ENCODE data around the gene CSRP1. TPM values are rescaled to one million over a fixed set of nuclear protein-coding genes. Genes with fewer than 3 reads are reported as not detected.
A peak's percentile ranks its signal among the peaks of the same experiment; 100 is the strongest.

The CSRP1 gene
- total RNA-seq, 1 donor from 2014 or later = 630 TPM

DNA sequence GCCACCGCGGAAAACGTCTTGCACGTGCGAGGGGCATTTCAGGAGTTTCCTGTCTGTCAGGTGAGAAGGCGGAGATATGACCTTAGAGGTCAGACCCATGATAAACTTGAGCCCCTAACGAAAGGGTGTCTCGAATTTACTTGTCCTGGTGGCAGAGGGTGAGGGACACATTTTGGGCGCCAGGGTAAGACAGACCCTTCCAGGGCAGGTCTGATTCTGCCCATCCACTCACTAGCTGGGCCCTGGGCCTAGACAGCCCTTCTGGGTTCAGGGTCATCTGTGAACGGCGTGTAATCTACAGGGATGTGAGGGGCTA is 395 bp upstream of the CSRP1 start:
- no peak for DNase-seq (ENCODE audit: low read depth)
- TF ChIP-seq, protein P1, sequence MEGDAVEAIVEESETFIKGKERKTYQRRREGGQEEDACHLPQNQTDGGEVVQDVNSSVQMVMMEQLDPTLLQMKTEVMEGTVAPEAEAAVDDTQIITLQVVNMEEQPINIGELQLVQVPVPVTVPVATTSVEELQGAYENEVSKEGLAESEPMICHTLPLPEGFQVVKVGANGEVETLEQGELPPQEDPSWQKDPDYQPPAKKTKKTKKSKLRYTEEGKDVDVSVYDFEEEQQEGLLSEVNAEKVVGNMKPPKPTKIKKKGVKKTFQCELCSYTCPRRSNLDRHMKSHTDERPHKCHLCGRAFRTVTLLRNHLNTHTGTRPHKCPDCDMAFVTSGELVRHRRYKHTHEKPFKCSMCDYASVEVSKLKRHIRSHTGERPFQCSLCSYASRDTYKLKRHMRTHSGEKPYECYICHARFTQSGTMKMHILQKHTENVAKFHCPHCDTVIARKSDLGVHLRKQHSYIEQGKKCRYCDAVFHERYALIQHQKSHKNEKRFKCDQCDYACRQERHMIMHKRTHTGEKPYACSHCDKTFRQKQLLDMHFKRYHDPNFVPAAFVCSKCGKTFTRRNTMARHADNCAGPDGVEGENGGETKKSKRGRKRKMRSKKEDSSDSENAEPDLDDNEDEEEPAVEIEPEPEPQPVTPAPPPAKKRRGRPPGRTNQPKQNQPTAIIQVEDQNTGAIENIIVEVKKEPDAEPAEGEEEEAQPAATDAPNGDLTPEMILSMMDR (conservative IDR thresholded peaks at IDR 0.05; ENCODE audit: low read depth, low read length) = no peak
- peak overlapping the region; percentile 83 for H3K4me3 ChIP-seq (ENCODE audit: low read depth, low read length)

DNA sequence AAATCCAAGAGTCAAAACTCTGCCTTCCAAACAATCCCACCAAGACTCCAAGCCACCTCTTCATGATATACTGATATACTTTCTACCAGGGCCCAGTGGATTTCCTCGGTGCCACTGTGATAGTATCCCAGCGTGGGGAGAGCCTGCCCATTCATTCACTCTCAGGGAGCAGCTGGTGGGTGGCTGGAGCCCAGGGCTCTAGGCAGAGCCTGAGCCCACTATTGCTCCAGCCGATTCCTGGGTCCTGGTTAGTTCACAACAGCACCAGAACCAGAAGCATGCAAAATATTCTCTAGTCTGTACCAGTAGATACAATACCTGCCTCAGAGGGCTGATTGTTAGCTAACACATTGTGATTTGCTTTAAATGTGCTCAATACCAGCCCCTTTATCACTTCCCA is 831 bp downstream of the CSRP1 start:
- H3K4me3 ChIP-seq (ENCODE audit: low read depth, low read length) = peak overlapping the region; percentile 83
- TF ChIP-seq, protein P1 (conservative IDR thresholded peaks at IDR 0.05; ENCODE audit: low read depth, low read length) = no peak
- no peak for DNase-seq (ENCODE audit: low read depth)

DNA sequence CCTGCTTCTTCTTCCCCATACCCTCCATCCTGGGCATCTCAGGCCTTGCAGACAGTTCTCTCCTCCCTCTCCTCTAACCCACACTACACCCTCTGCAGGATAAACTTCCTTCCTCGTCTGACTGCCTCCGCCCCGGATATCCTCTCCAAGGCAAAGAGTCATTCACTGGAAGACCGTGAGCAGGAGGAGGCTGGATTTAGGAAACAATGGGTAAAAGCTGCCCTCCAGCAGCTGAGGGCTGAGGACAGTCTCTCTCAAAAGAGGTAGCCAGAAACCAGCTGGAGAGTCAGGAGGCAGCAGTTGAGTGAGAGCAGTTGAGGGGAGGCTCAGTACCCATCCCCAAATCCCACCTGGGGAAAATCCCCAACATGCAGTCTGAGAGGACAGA is 1.4 kb downstream of the CSRP1 start:
- no peak for DNase-seq (ENCODE audit: low read depth)
- TF ChIP-seq, protein P1 (conservative IDR thresholded peaks at IDR 0.05; ENCODE audit: low read depth, low read length) = no peak

DNA sequence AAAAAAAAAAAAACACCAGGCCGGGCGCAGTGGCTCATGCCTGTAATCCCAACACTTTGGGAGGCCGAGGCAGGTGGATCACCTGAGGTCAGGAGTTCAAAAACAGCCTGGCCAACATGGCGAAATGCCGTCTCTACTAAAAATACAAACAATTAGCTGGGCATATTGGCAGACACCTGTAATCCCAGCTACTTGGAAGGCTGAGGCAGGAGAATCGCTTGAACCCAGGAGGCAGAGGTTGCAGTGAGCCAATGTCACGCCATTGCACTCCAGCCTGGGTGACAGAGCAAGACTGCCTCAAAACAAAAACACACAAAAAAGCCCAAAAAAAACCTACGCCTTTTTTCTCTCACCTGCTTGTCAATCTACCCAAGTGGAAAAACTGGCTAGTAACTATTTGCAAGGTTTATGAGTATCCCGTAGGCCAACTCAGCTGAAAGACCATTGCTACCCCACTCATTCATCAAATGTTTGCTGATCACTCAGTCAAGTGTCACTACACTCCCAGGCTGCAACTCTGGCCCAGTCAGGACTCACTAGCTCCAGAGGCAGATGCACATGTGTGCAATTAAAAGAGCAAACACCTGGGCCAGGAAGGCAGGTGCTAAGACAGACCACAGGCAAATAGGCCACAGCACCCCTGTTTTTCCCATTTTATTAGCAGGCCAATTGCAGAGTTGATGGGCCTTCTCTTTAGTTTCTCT is 2.0 kb downstream of the CSRP1 start:
- peak overlapping the region; percentile 83 for H3K4me3 ChIP-seq (ENCODE audit: low read depth, low read length)
- TF ChIP-seq, protein P1 (conservative IDR thresholded peaks at IDR 0.05; ENCODE audit: low read depth, low read length) = no peak
- no peak for DNase-seq (ENCODE audit: low read depth)

More for the DNA sequence above, 1.4 kb downstream of the CSRP1 start:
- H3K4me3 ChIP-seq (ENCODE audit: low read depth, low read length) = peak overlapping the region; percentile 83

DNA sequence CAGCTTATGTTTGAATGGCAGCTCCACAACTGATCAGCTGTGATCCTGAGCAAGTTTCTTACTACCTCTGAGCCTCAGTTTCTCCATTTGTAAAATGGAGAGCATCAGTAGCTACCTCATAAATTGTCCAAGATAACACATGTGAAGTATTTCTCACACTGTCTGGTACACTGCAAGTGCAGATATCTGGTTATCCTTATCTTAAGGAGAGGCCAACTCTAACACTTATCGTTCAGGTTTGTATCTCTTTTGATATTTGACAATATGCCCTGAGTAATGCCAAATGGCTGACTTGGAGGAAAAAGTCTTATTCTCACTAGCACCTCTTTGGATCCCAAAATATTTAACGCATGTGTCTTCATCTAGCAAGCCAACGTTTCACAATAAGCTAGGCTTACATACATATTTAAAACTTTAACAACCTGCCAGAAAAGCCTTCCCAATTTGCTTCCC is 2.7 kb downstream of the CSRP1 start:
- H3K4me3 ChIP-seq (ENCODE audit: low read depth, low read length) = no peak overlapping the region
- TF ChIP-seq, protein P1 (conservative IDR thresholded peaks at IDR 0.05; ENCODE audit: low read depth, low read length) = no peak
- no peak for DNase-seq (ENCODE audit: low read depth)

DNA sequence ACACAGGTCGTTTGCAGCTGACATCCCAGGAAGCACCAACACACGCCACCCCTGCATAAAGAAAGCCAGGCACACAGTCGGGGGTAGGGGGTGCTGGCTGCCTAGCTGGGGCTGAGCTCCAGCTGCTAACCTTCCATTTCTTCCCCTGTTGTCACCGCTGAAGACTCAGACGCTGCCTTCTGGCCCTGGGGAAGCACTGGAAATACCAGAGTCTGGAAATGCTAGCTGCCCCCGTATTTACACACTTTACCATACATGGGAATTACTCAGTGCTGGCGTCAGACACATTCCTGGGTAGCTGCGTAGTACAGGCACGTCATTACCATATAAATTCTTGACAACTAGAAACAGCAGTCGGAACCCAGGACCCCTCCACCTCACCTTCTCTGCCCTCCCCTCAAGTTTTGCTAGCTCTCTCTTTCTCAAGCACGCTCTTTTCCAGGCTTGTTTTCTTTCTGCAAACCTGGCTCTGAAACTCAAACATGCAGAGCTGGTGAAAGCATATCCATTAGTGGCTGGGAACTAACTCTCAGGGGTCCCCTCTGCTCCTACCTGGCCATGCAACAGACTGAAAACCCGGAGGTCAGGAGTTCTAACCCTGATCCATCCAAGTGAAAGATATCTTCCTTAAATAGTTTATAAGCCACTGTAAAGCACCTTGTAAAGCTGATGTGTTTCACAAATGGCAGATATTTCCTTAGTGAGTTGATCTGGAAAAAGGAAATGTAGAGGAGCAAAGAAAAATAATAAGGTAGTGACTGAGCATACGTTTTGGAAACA is 3.3 kb downstream of the CSRP1 start:
- DNase-seq (ENCODE audit: low read depth) = no peak
- TF ChIP-seq, protein P1 (conservative IDR thresholded peaks at IDR 0.05; ENCODE audit: low read depth, low read length) = no peak
- H3K4me3 ChIP-seq (ENCODE audit: low read depth, low read length) = no peak overlapping the region

Measured in epithelial cell of proximal tubule (primary cell).